GF-D8 (cell line): ENCODE results near the gene NPC2.
"Not testable (repeated sequence)": the region's sequence is repeated elsewhere in the genome, so short reads cannot be mapped to it uniquely, and the experiment has no call there.

Experiments
- DNase-seq: peaks from one replicate; lab custom pipeline; 2025; lab: John Stamatoyannopoulos, UW

NPC2 gene

GRCh38 chr14:74469548-74470518 is 23.3 kb downstream of the NPC2 start:
- no peak for DNase-seq

GRCh38 chr14:74468513-74468912 is 24.6 kb downstream of the NPC2 start:
- DNase-seq = no peak

- no peak for DNase-seq
These were observed 27.8 kb downstream of the NPC2 start for GRCh38 chr14:74465335-74465734.

- DNase-seq = no peak
These were observed 28.3 kb downstream of the NPC2 start for GRCh38 chr14:74464785-74465184.

- DNase-seq = no peak
These were observed 29.4 kb downstream of the NPC2 start for GRCh38 chr14:74463697-74464096.

GRCh38 chr14:74462993-74463392 is 30.1 kb downstream of the NPC2 start:
- DNase-seq = no peak

- no peak for DNase-seq
These were observed 33.1 kb downstream of the NPC2 start for GRCh38 chr14:74459976-74460375.

- DNase-seq = no peak
These were observed 33.7 kb downstream of the NPC2 start for GRCh38 chr14:74459289-74459946.

- DNase-seq = no peak
These were observed 35.6 kb downstream of the NPC2 start for GRCh38 chr14:74457565-74457895.

GRCh38 chr14:74456684-74457564 is 36.2 kb downstream of the NPC2 start:
- DNase-seq = no peak

- DNase-seq = not testable (repeated sequence)
These were observed 38.7 kb downstream of the NPC2 start for GRCh38 chr14:74454397-74454796.

GRCh38 chr14:74444866-74445265 is 48.2 kb downstream of the NPC2 start:
- DNase-seq = no peak

GRCh38 chr14:74442757-74443156 is 50.3 kb downstream of the NPC2 start:
- no peak for DNase-seq

GRCh38 chr14:74441113-74441512 is 52.0 kb downstream of the NPC2 start:
- DNase-seq = no peak

- DNase-seq = no peak
These were observed 54.7 kb downstream of the NPC2 start for GRCh38 chr14:74438351-74438915.

- no peak for DNase-seq
These were observed 55.5 kb downstream of the NPC2 start for GRCh38 chr14:74437496-74438053.

GRCh38 chr14:74434294-74434693 is 58.8 kb downstream of the NPC2 start:
- no peak for DNase-seq

- DNase-seq = no peak
These were observed 63.1 kb downstream of the NPC2 start for GRCh38 chr14:74429991-74430390.
